ENCODE measurements around the gene LRRTM4. TPM values are rescaled to one million over a fixed set of nuclear protein-coding genes. Genes with fewer than 3 reads are reported as not detected.

The LRRTM4 gene
- total RNA-seq, 1 donor from 2014 or later = 28.8 TPM

DNA sequence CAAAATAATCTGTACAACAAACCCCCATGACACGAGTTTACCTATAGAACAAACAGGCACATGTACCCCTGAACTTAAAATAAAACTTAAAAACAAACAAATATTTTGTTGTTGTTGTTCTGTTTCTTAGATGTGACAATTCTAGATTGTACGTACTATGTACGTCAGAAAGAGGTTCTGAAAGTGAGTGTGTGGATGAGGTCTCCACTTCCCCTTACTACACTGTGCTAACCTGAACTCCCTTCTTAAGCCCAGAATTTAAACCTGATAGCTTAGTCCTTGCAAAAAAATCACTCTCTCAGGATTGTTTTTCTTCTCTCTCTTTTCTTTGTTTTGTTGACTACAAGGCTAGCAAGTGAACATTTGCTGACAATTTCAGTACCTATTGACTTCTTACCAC, 581.6 kb downstream of the LRRTM4 start:
- Mint-ChIP-seq H3K36me3 (no peaks in the 10 kb centered on the region), H3K4me1 (peaks cover 3% of the 10 kb centered on the region), H3K9me3 (peaks cover 9% of the 10 kb centered on the region), H3K4me3 (no peak overlapping the region), H3K27me3 (ENCODE audit: low read depth) (no peaks in the 10 kb centered on the region), H3K27ac (no peak overlapping the region)
- no peak for DNase-seq (ENCODE audit: low spot score in 2 of 2, unreplicated experiment in 2 of 2)
- TF ChIP-seq, protein P1, sequence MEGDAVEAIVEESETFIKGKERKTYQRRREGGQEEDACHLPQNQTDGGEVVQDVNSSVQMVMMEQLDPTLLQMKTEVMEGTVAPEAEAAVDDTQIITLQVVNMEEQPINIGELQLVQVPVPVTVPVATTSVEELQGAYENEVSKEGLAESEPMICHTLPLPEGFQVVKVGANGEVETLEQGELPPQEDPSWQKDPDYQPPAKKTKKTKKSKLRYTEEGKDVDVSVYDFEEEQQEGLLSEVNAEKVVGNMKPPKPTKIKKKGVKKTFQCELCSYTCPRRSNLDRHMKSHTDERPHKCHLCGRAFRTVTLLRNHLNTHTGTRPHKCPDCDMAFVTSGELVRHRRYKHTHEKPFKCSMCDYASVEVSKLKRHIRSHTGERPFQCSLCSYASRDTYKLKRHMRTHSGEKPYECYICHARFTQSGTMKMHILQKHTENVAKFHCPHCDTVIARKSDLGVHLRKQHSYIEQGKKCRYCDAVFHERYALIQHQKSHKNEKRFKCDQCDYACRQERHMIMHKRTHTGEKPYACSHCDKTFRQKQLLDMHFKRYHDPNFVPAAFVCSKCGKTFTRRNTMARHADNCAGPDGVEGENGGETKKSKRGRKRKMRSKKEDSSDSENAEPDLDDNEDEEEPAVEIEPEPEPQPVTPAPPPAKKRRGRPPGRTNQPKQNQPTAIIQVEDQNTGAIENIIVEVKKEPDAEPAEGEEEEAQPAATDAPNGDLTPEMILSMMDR (IDR thresholded peaks at IDR 0.05; ENCODE audit: unreplicated experiment) = no peak

DNA sequence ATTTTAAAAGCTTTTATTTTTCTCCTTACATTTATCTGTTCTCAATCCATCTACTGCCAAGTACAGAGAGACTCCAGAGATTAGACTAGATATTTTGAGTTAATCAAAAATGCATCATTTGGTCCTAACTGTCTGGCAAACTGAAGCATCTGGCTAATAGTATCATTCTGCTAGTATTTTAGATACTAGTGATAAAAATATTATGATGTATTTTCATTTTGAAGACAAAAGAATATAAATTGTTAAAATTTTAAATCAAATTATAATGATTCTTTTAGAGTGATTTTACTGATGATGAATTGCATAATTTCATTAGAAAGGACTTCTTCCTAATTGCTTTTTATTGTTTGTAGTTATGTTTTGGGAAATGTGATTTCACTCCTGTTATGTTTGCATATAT, 584.0 kb downstream of the LRRTM4 start:
- Mint-ChIP-seq H3K9me3 (peaks cover 9% of the 10 kb centered on the region), H3K4me1 (peaks cover 3% of the 10 kb centered on the region), H3K27me3 (ENCODE audit: low read depth) (no peaks in the 10 kb centered on the region), H3K4me3 (no peak overlapping the region), H3K27ac (no peak overlapping the region), H3K36me3 (no peaks in the 10 kb centered on the region)
- TF ChIP-seq, protein P1 (IDR thresholded peaks at IDR 0.05; ENCODE audit: unreplicated experiment) = no peak
- no peak for DNase-seq (ENCODE audit: low spot score in 2 of 2, unreplicated experiment in 2 of 2)

DNA sequence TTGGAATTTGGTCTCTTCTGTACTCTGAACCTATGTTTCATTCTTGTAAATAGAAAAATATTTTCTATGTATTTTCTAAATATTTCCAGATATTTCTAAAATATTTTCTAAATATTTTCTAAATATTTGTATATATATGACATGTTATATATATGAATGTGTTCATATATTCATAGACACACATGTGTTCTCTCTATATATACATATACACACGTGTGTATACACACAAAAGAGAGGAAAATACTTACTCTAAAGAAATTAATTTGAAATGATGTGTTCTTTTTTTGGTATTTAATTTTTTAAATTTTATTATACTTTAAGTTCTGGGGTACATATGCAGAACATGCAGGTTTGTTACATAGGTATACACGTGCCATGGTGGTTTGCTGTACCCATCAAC, 589.6 kb downstream of the LRRTM4 start:
- TF ChIP-seq, protein P1 (IDR thresholded peaks at IDR 0.05; ENCODE audit: unreplicated experiment) = no peak
- Mint-ChIP-seq H3K4me3 (no peak overlapping the region), H3K36me3 (no peaks in the 10 kb centered on the region), H3K27ac (no peak overlapping the region), H3K9me3 (peaks cover 2% of the 10 kb centered on the region), H3K4me1 (no peaks in the 10 kb centered on the region), H3K27me3 (ENCODE audit: low read depth) (no peaks in the 10 kb centered on the region)
- DNase-seq (ENCODE audit: low spot score in 2 of 2, unreplicated experiment in 2 of 2) = no peak

DNA sequence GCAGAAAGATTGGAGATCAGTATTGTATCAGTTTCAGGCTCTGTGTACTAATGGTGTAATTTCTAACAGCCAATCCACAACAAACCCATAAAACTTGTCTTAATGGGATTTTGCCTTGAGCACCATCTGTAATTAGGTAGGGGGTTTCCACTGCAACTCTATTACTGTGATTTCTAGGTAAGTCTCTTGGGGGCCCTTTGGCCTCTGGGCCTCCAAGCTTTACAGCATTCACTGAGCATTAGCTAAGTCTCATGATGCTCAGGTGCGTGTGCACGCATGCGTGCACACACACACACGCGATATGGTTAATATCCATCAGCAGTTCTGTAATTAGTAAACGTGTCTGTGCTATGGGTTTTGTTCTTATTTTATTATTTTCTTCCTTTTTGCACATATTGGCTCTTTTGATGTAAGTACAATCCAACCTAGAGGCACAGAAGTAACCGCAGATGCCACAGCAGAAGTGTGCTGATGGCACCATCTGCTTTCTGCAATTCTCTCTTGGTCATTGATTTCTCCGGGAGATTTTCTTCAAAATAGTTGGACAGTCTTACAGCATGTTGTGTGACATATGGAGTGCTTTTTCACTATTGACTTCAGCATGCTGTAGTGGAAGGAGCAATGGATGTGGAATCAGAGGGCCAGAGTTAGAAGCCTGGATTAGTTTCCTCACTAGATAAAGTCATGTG, 592.0 kb downstream of the LRRTM4 start:
- no peaks in the 10 kb centered on the region for H3K9me3 Mint-ChIP-seq
- TF ChIP-seq, protein P1 (IDR thresholded peaks at IDR 0.05; ENCODE audit: unreplicated experiment) = no peak
- DNase-seq (ENCODE audit: low spot score in 2 of 2, unreplicated experiment in 2 of 2) = no peak
- no peaks in the 10 kb centered on the region for H3K36me3 Mint-ChIP-seq
- H3K27me3 Mint-ChIP-seq (ENCODE audit: low read depth) = no peaks in the 10 kb centered on the region
- no peak overlapping the region for H3K4me3 Mint-ChIP-seq
- no peak overlapping the region for H3K27ac Mint-ChIP-seq
- H3K4me1 Mint-ChIP-seq = peaks cover 7% of the 10 kb centered on the region

DNA sequence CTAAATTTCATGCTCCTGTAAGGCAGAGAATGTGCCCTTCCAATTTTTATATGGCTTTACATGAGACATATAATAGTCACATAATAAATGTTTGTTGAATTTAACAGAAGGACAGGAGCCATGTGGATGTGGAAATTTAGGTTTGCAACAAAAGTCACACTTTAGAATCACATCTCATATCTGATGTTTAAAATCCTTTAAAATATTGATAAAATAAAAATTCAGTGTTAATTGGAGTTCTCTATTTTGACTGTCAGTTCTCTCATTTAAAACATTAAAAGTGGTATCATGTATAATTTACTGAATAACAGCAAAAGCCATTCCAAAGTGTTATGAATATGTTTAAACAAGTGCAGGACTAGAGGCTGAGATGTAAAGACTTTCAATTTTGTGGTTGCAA, 594.1 kb downstream of the LRRTM4 start:
- peaks cover 10% of the 10 kb centered on the region for H3K4me1 Mint-ChIP-seq
- DNase-seq (ENCODE audit: low spot score in 2 of 2, unreplicated experiment in 2 of 2) = no peak
- no peaks in the 10 kb centered on the region for H3K27me3 Mint-ChIP-seq (ENCODE audit: low read depth)

More for the DNA sequence above, 594.1 kb downstream of the LRRTM4 start:
- Mint-ChIP-seq H3K36me3 (no peaks in the 10 kb centered on the region), H3K4me3 (no peak overlapping the region), H3K9me3 (no peaks in the 10 kb centered on the region), H3K27ac (no peak overlapping the region)
- TF ChIP-seq, protein P1 (IDR thresholded peaks at IDR 0.05; ENCODE audit: unreplicated experiment) = no peak
